ENCODE measurements around the gene ZNF354C.

The ZNF354C gene

DNA sequence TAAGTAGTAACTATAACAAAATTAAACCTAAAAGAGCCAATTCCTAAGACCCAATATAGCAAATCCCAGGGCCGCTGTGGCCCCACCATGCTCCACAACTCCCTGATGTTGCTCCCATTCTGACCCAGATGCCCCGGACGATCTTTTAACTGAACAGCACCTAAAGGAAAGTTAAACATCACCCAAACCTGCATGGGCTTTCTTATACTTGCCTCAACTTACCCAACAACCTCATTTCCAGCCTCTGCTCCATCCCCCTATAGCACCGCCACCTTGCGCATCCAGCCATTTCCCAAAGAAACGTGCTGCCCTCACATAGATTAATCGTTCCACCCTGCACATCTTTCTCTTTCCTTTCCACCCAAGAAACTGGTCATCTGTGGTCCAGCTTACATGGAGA lies 54.6 kb downstream of the ZNF354C start:
- DNase-seq = no peak

DNA sequence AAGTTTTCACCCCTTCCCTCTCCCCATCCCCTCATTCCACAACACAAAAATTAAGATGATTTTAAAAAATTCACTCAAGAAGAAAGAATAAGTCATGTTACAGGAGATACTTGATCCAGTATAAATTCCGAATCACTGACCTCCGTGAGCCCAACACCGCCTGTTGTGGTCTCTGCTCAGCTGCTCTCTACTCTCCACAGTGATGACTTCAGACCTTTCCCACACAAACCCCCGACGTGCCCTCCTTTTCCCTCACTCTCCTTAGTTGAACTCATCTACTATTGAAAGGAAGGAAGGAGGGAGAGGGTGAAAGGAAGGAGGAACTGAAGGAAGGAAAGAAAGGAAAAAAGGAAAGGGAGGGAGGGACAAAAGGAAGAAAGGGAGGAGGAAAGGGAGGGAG lies 55.1 kb downstream of the ZNF354C start:
- no peak for DNase-seq

DNA sequence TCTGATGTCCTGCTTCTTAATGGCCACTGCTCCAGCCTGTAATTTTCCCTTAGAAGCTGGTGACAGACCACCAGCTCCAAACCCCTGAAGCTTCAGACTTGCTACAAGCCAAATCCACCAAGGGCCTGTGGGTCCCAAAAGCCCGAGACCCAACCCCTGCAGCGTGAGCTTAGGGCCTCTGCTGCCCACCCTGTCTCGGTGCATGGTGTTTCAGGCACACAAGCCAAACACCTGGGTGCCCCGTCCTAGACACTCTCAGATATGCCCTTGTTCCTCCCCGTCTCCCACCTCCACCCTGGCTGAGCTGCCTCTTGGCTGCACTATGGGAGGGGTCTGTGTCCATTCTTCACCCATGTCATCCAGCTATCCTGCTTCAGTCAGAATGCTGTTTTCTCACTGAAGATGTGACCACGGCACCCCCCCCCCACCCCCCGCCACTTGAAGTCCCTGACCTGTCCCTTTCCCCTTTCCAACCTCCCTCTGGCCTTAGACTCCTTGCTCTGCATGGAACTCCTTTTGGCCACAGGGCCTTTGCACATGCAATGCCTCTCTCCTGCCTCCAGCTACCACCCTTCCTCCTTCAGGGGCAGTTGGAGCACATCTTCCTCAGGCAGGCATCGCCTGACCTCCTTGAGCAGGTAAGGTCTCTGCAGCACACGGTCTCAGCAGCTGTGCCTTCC lies 55.8 kb downstream of the ZNF354C start:
- no peak for DNase-seq

DNA sequence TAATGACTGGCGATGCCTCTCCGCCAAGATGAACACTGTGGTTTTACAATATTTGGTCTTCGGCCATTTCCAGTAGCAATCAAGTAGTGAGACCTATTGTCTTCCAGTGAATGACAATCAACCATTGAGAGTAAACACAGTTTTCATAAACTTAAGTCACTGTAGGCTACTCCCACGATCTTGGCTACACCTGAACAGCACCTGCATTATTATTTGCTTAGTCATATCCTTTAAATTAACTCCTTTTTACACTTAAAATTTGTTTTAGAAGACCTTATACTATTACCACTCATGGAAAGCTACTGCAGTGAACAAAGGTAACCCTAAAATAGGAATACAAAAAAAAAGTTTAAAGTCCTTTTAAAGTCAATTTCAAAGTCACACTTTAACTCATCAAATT lies 58.2 kb downstream of the ZNF354C start:
- DNase-seq = no peak

DNA sequence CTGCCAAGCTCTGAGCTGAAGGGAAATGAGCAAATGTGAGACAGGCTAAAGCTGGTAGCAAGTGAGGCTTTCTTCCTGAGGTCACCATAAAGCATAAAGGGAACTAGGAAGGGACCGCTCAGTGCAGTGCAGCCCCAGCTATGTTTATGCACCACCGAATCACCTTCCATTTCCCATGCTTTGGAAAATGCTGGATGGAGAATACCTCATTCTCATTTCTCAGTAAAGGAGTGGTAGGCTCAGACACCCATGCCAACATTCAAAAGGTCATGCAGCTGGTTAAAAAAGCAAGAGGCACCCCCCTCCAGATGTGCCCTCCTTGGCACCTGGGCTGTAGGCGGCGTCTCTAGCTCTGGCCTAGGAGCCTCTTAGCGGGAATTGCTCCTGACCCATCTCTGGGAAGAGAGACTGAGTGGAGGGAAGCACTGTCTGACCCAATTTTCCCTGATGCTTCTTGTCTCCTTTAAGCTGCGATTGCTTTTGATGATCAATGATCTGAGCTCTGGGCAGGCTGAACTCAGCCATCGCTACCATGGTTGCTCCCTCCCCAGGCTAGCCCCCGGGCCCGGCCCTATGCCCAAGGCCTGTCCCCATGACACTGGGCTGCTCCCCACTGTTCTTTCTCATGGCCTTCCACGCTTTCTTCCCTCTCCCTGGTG lies 58.7 kb downstream of the ZNF354C start:
- no peak for DNase-seq

DNA sequence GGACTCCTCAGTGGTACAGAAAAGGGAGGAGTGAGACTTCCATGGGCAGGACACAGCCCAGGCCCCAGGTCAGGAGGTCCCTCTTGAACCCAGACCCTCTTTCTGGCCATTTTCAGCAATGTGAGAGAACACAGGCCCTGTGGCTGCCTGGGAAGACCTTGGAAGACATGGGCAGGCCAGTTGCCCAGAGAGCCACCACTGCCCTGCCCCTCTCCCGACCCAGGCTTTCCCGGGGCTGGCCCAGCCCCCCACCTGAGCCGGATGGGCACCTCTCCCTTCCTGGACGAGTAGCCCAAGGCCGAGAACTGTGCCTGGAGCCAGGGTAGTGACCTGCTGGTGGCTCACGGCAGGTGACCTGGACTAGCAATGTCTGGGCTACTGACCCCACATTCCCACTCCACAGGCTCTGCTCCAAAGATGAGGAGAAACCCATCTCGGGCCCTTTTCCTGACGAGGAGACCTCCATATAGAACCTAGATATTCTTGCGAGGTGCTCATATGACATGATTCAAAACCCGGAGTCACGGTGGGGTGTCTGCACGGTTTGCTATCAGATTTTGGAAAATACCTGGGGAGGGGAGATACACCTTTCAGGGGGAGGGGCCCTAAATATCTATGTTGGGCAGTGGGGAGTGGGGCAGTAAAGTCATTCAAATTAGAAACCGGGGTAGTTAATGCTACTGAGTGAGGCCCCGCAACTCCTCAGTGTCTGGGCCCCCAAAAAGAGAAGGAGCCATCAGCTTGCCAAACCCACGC lies 59.4 kb downstream of the ZNF354C start:
- DNase-seq = no peak

DNA sequence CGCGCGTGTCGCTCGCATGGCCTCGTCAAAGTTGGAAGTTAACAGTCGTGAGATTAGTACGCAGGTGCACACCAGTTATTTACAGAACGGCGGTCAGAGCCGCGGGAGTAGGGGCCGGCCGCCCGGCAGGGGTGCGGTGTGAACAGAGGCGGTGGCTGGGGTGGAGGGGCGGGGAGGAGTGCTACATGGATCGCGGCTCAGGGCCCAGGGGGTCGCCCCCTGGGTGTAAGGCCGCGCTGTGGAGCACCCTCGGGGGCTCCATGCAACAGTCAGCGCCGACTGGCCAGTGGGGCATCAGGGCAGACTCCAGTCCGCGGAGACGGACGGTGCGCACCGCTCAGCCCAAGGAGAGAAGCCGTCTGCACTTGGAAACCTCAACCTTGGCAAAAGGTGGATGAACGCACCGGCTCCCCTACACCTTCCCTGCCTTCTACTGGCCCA lies 60.3 kb downstream of the ZNF354C start:
- no peak for DNase-seq

DNA sequence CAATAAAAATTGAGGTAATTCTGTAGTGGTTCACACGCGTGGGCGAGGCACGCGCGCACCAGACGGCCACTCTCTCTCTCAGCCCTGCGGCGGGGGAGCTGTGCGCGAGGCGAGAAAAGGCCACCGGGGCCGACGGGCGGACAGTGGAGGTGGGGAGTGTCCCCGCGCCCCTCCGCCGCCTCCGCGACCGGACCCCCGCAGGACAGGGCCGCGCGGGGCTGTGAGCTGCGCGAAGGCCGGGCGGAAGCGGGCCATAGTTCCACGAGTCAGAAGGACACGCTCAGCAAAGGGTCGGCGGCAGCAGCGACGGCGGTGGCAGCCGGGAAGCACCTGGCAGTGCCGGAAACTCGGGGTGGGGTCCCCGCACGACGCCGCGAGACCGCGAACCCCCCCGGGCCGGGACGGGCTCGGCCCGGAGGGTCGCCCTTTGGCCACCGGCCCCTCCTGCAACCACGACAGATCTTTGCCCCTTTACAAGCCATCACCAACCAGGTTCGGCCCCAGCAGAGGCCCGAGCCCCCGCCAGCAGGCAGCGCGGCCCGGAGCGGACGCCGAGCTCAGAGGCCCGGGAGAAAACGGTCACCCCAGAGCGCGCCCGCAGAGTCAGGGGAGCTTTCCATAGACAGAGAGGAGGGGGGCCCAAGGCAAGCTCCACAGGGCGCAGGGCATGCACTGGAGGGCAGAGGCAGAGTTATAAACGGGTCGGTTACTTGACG lies 60.9 kb downstream of the ZNF354C start:
- no peak for DNase-seq

DNA sequence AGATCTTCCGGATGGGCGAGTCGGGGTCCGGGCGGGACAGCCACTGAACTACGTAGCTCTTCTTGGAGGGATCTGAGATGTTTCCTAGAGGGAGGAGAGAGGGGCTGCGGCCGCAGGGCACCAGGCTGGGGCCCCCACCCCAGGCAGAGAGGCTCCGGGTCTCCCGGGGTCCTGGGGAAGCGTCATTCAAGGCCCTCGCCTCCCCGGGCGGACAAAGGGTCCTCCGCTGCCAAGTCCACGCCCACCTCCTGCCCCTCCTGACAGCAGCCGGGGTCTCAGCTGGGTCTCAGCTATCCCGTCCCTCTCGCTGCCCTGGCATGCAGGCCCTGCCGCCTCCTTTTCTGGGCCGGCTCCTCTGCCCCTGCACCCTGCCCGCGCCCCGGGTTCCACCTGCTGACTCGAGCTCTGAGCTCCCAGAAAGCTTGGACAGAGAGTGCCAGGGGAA lies 61.5 kb downstream of the ZNF354C start:
- DNase-seq = no peak

DNA sequence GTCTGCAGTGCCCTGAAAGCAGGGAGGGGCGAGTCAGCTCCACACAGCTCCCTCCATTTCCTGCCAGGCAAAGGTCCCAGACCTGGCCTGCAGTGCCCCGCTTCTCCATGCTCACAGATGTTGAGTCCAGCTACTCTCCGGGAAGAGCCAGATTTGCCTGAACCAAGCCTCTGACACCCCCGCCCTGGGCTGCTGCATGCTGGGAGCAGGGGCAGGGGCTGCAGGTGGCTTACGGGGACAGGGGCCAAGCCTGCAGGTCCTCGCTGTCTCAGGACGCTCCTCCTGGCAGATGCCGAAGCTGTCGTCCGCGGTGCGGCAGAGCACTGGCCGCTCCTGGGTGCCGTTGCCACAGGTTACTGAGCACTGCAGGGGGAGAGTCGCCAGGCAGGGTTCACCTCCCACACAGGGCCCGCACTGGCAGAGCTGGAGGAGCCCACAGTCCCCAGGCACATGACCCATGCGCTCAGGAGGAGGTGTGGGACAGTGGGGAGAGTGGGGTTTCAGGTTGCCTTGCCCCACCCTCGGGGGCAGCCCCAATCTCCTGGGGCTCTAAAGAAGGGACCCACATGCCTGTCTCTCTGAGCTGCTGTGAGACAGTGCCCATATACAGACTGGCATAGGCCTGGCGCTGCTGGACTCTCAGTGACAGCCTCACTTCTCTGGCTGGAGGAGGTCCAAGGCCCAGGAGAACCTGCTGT lies 62.4 kb downstream of the ZNF354C start:
- no peak for DNase-seq

DNA sequence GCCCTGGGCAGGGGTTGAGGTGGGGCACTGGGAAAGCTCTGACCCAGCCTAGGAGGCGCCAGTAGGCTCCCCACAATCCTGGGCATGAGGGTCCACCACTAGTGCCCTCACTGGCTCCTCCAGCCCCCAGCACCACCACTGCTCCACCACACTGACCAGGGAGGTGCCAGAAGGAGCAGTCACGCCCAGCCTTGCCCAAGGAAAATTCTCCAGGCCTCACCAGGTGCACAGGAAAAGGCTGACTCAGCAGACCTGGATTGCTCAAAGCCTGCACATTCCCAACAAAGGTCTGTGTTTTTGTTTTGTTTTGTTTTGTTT lies 62.9 kb downstream of the ZNF354C start:
- no peak for DNase-seq

DNA sequence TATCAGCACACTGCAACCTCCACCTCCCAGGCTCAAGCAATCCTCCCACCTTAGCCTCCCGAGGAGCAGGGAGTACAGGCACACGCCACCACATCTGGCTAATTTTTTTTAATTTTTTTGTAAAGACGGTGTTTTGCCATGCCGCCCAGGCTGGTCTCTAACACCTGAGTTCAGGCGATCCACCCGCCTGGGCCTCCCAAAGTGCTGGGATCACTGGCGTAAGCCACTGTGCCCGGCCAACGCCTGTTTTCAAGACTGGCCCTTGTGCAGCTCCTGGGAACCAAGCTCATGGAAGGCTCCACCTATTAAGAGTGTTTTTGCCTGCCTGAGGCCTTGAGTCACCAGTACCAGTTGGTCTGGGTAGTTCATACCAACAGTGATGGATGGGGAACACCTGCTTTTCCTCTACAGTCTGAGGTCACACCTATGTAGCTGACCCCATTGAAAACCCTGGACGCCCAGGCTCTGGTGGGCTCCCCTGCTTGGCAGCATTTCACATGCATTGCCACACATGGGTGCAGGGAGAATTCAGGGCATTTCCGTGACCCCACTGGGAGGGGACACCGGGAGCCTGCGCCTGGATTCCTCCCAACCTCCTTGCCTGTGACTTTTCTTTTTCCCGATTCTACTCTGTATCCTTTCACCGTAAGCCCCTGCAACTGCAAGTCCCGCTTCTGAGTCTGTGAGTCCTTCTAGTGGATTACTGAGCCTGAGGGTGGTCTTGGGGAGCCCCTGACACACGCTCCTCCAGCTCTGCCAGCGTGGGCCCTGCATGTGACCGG lies 63.5 kb downstream of the ZNF354C start:
- no peak for DNase-seq

DNA sequence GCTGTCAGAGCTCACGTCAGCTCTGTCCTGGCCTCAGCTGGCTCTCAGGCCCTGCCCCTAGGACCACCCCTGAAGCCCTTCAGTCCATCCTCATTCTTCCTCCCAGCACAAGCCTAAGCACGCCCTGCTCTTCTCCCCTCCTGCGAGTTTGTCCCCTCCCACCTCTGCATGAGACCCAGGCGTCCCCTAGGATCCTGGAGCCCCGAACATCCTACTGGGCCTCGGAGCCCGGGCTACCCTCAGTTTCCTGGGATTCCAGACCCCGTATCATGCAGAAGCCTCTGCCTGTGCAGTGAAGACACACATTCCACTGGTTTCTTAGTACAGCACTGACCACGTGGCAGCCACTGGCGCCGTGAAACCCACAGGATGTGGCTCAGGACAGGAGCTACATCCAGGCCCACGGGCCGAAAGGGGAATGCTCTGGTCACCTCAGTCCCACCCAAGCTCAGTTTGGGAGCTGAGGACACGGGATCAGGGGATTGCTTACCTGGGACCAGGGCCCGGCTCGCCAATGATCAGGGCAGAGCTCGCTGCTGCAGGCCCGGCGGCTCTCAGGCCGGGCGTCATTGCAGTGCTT lies 64.2 kb downstream of the ZNF354C start:
- DNase-seq = no peak

DNA sequence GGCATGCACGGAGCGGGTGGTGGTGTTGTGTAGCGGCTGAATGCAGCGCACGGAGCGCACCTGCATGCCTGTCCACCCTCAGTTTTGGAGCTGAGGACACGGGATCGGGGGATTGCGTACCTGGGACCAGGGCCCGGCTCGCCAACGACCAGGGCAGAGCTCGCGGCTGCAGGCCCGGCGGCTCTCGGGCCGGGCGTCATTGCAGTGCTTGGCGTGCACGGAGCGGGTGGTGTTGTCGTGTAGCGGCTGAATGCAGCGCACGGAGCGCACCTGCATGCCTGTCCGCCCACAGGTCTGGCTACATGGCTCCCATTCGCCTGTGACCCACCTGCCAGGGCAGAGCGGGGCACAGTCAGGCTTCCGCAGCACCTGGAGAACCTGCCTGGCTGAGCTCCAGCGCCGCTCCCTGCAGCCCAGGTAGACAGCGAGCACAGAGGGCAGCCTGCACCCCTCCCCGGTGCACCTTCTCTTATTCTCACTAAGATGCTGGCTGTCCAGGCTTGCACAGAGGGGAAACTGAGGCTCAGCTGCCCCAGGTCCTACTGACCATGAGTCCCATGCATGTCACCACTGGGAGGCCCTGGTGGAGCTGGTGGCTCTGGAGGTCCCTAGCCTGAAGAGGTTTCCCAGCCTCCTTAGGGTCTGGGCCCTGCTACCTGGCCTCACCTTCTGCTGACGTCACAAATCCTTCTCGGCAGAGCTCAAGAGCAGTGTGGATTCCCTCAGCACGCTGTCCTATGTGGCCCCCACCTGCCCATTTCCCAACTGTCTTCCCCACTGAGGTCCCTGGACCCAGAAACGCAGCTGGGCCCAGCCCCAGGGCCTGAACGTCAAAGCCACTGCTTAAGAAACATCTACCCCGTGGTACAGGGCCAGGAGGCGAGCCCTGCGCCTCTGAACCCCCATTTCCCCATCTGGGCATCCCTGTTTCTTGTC lies 64.9 kb downstream of the ZNF354C start:
- no peak for DNase-seq

DNA sequence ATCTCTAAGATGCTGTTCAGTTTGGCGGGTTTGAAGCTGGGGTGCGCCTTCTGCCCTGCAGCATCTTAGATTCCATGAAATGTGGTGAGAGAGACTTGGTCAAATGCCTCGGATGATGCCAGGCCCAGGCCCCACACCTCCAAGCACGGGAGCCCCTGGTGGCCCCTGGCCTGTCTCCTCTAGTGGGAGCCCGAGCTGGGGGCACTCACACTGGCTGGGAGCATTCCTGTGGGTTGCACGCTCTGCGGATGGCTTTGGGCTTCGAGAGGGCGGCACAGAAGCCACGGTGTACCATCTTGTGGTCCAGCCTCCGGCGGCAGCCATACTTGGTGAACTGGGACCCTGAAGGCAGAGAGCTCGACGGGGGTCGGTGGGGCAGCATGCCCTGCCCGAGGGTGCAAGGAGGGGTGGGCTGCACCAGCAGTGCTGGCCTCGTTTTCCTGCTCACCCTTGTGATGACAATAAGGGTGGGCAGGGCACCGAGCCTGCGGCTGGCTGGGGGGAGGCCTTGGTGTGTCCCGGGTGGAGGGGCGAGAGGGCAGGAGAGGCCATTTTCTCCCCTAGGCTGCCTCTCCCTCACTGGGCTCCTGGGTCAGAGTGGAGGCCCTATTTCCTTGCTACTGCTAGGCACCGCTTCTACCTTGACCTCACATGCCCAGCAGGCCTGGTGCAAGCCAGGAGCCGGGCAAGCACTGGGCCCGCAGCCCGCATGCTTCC lies 65.8 kb downstream of the ZNF354C start:
- DNase-seq = no peak

DNA sequence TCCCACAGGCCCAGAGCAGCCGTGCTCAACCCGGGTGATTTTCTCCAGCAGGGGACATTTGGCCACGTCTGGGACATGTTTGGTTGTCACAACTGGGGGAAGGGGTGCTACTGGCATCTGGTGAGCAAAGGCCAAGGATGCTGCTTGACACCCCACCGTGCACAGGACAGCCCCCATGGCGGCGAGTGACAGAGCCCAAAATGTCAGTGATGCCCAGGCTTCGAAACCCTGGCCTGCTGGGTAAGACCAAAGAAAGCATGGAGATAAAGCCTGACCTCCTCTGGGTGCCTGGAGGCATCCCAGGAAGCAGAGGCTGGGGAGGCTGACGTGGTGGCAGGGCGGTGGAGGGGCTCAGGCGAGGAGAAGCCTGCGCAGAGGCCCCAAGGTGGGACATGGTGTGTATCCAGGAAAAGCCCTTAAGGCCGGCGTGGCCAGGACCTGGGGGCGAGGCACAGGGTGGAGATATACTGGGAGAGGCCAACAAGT lies 66.4 kb downstream of the ZNF354C start:
- DNase-seq = no peak

DNA sequence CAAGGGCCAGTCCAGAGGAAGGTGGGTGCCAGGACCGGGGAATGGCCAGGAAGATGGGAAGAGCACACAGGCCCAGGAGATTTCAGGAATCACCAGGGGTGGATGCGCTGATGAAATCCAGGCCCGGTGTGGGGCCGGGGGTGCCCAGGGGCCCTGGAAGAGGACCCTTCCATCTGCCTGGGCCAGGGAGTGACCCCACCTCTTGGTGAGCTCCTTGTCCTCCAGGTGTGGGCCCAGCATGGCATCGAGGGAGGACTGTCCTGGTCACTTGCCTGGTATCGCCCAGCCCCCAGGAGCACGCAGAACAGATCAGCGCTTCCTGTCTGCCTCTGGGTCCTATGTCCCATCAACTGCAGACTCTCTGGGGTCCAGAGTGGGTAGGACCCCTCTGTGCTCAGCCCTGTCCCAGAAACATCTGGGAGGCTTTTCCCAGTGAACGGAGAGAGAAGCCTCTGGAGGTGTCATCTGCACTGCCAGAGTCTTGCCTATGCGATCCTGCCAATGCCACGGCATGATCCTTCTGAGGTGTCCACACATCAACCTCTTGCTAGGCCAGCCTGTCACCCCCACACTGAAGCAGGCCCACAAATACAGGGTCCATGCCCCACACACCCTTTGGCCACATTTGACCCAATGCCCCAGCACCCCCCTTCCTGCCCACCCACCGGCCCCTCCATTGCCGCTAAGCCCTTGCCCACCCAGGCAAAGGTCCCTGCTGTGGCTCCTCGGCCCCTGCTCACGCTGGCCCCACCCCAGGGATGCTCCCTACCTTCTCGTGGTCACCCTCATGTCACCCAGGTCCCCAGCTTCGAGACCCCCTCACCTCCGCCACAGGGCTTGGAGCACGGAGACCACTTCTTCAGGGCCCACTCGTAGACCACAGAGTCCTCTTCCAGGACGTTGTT lies 67.2 kb downstream of the ZNF354C start:
- DNase-seq = no peak

DNA sequence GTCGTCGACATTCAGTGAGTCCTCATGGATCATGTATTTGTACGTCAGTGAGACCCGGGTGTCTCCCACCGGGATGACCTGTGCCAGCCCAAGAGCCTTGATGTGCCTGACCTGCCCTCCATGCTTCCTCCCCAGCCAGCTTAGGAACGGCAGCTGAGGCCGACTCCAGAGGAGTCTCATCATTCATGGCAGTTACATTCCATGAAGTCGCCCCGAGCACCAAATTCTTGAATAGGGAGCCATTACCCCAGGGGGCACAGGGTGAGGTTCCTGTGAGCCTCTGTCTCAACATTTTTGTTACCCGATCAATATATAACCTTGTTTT lies 67.8 kb downstream of the ZNF354C start:
- no peak for DNase-seq

DNA sequence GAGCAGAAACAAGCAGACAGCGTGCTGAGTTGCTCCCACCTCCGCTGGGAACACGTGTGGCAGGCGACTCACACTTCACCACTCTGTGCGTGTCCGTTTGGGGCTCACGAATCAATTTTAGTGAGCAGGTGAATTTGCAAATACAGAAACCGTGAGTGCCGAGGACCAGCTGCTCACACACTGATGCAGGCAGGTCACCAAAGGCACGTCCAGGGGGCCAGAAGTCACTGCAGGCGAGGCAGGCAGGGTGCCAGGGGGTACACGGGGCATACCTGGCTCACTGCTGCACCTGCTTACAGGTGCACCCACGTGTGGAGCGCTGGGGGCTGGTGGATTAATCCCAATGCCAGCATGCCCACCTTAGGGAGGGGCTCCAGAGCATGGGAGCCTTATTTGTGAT lies 68.8 kb downstream of the ZNF354C start:
- DNase-seq = no peak

Measured in DMS79 treated with DMSO at 0.1 percent for 48 hours (cell line).